ENCODE data around the gene FAM120A. TPM values are rescaled to one million over a fixed set of nuclear protein-coding genes. Genes with fewer than 3 reads are reported as not detected.

The FAM120A gene
- total RNA-seq, 1 experiment from 2014 or later = 80.2 TPM

GRCh38 chr9:93560991-93561390 lies 109.5 kb downstream of the FAM120A start:
- Histone ChIP-seq H3K4me1 (no peaks in the 10 kb centered on the region), H3K36me3 (peaks cover 55% of the 10 kb centered on the region), H3K27me3 (no peaks in the 10 kb centered on the region), H3K27ac (no peak overlapping the region), H3K4me3 (no peak overlapping the region), H3K9me3 (replicated peaks) (no peaks in the 10 kb centered on the region)
- DNase-seq = no peak

GRCh38 chr9:93562157-93562556 lies 110.7 kb downstream of the FAM120A start:
- no peaks in the 10 kb centered on the region for H3K9me3 ChIP-seq (replicated peaks)
- H3K4me1 ChIP-seq = no peaks in the 10 kb centered on the region
- no peak overlapping the region for H3K4me3 ChIP-seq
- peaks cover 46% of the 10 kb centered on the region for H3K36me3 ChIP-seq
- no peaks in the 10 kb centered on the region for H3K27me3 ChIP-seq
- H3K27ac ChIP-seq = no peak overlapping the region
- no peak for DNase-seq

GRCh38 chr9:93565089-93565488 lies 113.6 kb downstream of the FAM120A start:
- no peaks in the 10 kb centered on the region for H3K27me3 ChIP-seq
- no peak overlapping the region for H3K27ac ChIP-seq
- H3K36me3 ChIP-seq = peaks cover 25% of the 10 kb centered on the region; the same call in 1 of the 2 replicates
- DNase-seq = no peak
- no peak overlapping the region for H3K4me3 ChIP-seq
- no peaks in the 10 kb centered on the region for H3K4me1 ChIP-seq
- H3K9me3 ChIP-seq (replicated peaks) = no peaks in the 10 kb centered on the region

- peak overlapping the region; percentile 58 for H3K4me3 ChIP-seq
- H3K4me1 ChIP-seq = no peaks in the 10 kb centered on the region
- H3K9me3 ChIP-seq (replicated peaks) = peaks cover 3% of the 10 kb centered on the region; the same call in 1 of the 2 replicates
- no peaks in the 10 kb centered on the region for H3K27me3 ChIP-seq
- peaks cover 14% of the 10 kb centered on the region; the same call in 1 of the 2 replicates for H3K36me3 ChIP-seq
- H3K27ac ChIP-seq = peak overlapping the region; percentile 60
- DNase-seq = peak; percentile 96 to 97
These were observed 115.2 kb downstream of the FAM120A start for GRCh38 chr9:93566408-93567270.

GRCh38 chr9:93567271-93567959 lies 115.9 kb downstream of the FAM120A start:
- peak in 1 of 2 experiments; percentile 20 for DNase-seq
- Histone ChIP-seq H3K4me1 (no peaks in the 10 kb centered on the region), H3K4me3 (peak overlapping the region; percentile 58), H3K9me3 (replicated peaks) (peaks cover 3% of the 10 kb centered on the region; the same call in 1 of the 2 replicates), H3K27ac (peak overlapping the region; percentile 60; the same call in 1 of the 2 replicates), H3K36me3 (peaks cover 10% of the 10 kb centered on the region; the same call in 1 of the 2 replicates), H3K27me3 (no peaks in the 10 kb centered on the region)

- no peaks in the 10 kb centered on the region for H3K4me1 ChIP-seq
- peaks cover 4% of the 10 kb centered on the region; the same call in 1 of the 2 replicates for H3K36me3 ChIP-seq
- peaks cover 3% of the 10 kb centered on the region; the same call in 1 of the 2 replicates for H3K9me3 ChIP-seq (replicated peaks)
- H3K27ac ChIP-seq = no peak overlapping the region
- H3K4me3 ChIP-seq = no peak overlapping the region
- DNase-seq = no peak
- H3K27me3 ChIP-seq = no peaks in the 10 kb centered on the region
These were observed 116.7 kb downstream of the FAM120A start for GRCh38 chr9:93568169-93568568.

- no peaks in the 10 kb centered on the region for H3K27me3 ChIP-seq
- peaks cover 3% of the 10 kb centered on the region; the same call in 1 of the 2 replicates for H3K9me3 ChIP-seq (replicated peaks)
- H3K27ac ChIP-seq = no peak overlapping the region
- no peaks in the 10 kb centered on the region for H3K4me1 ChIP-seq
- DNase-seq = no peak
- H3K36me3 ChIP-seq = no peaks in the 10 kb centered on the region
- no peak overlapping the region for H3K4me3 ChIP-seq
These were observed 118.2 kb downstream of the FAM120A start for GRCh38 chr9:93569621-93570174.

- peaks cover 3% of the 10 kb centered on the region; the same call in 1 of the 2 replicates for H3K9me3 ChIP-seq (replicated peaks)
- H3K36me3 ChIP-seq = no peaks in the 10 kb centered on the region
- no peaks in the 10 kb centered on the region for H3K27me3 ChIP-seq
- no peak overlapping the region for H3K27ac ChIP-seq
- DNase-seq = no peak
- H3K4me3 ChIP-seq = no peak overlapping the region
- H3K4me1 ChIP-seq = no peaks in the 10 kb centered on the region
These were observed 120.7 kb downstream of the FAM120A start for GRCh38 chr9:93572221-93572620.

GRCh38 chr9:93572636-93573515 lies 121.4 kb downstream of the FAM120A start:
- Histone ChIP-seq H3K4me3 (no peak overlapping the region), H3K9me3 (replicated peaks) (peaks cover 3% of the 10 kb centered on the region; the same call in 1 of the 2 replicates), H3K27ac (no peak overlapping the region)

GRCh38 chr9:93573516-93573828 lies 122.0 kb downstream of the FAM120A start:
- no peaks in the 10 kb centered on the region for H3K4me1 ChIP-seq
- no peak overlapping the region for H3K4me3 ChIP-seq
- no peak overlapping the region for H3K27ac ChIP-seq
- no peak for DNase-seq
- no peaks in the 10 kb centered on the region for H3K36me3 ChIP-seq
- H3K9me3 ChIP-seq (replicated peaks) = peaks cover 3% of the 10 kb centered on the region; the same call in 1 of the 2 replicates
- H3K27me3 ChIP-seq = no peaks in the 10 kb centered on the region

More at GRCh38 chr9:93572636-93573515, 121.4 kb downstream of the FAM120A start:
- no peaks in the 10 kb centered on the region for H3K27me3 ChIP-seq
- H3K36me3 ChIP-seq = no peaks in the 10 kb centered on the region
- no peak for DNase-seq
- no peaks in the 10 kb centered on the region for H3K4me1 ChIP-seq

- Histone ChIP-seq H3K36me3 (no peaks in the 10 kb centered on the region), H3K27ac (no peak overlapping the region), H3K4me1 (no peaks in the 10 kb centered on the region), H3K9me3 (replicated peaks) (peaks cover 3% of the 10 kb centered on the region; the same call in 1 of the 2 replicates), H3K4me3 (no peak overlapping the region), H3K27me3 (no peaks in the 10 kb centered on the region)
- no peak for DNase-seq
These were observed 122.8 kb downstream of the FAM120A start for GRCh38 chr9:93574091-93574899.

GRCh38 chr9:93574900-93575795 lies 123.7 kb downstream of the FAM120A start:
- Histone ChIP-seq H3K36me3 (no peaks in the 10 kb centered on the region), H3K27me3 (no peaks in the 10 kb centered on the region), H3K27ac (peak overlapping the region; percentile 64), H3K9me3 (replicated peaks) (peaks cover 3% of the 10 kb centered on the region; the same call in 1 of the 2 replicates), H3K4me3 (peak overlapping the region; percentile 73), H3K4me1 (no peaks in the 10 kb centered on the region)
- no peak for DNase-seq

All from SJCRH30 (cell line).